ENCODE measurements around the gene TNFSF11.

Gene TNFSF11

GRCh38 chr13:42623916-42624315 lies 50.0 kb downstream of the TNFSF11 start:
- Histone ChIP-seq H3K36me3 (no peaks in the 10 kb centered on the region), H3K4me3 (ENCODE audit: low read depth in 1 of 2, low read length in 1 of 2) (no peak overlapping the region), H3K27me3 (no peaks in the 10 kb centered on the region), H3K9me3 (no peaks in the 10 kb centered on the region), H3K27ac (no peak overlapping the region), H3K4me1 (ENCODE audit: control insufficient read depth in 1 of 2, insufficient read depth in 1 of 2, low read depth in 1 of 2, low read length in 1 of 2) (no peaks in the 10 kb centered on the region)
- no peak for TF ChIP-seq CTCF (IDR thresholded peaks at IDR 0.05)

- H3K27me3 ChIP-seq = no peaks in the 10 kb centered on the region
These were observed 51.7 kb downstream of the TNFSF11 start for GRCh38 chr13:42625611-42626010.

GRCh38 chr13:42626176-42626860 lies 52.4 kb downstream of the TNFSF11 start:
- no peaks in the 10 kb centered on the region for H3K36me3 ChIP-seq
- no peaks in the 10 kb centered on the region for H3K27me3 ChIP-seq
- no peaks in the 10 kb centered on the region for H3K4me1 ChIP-seq (ENCODE audit: control insufficient read depth in 1 of 2, insufficient read depth in 1 of 2, low read depth in 1 of 2, low read length in 1 of 2)
- no peak overlapping the region for H3K4me3 ChIP-seq (ENCODE audit: low read depth in 1 of 2, low read length in 1 of 2)
- no peak for TF ChIP-seq CTCF (IDR thresholded peaks at IDR 0.05)
- no peak overlapping the region for H3K27ac ChIP-seq
- no peaks in the 10 kb centered on the region for H3K9me3 ChIP-seq

More at GRCh38 chr13:42625611-42626010, 51.7 kb downstream of the TNFSF11 start:
- Histone ChIP-seq H3K9me3 (no peaks in the 10 kb centered on the region), H3K4me3 (ENCODE audit: low read depth in 1 of 2, low read length in 1 of 2) (no peak overlapping the region), H3K27ac (no peak overlapping the region), H3K4me1 (ENCODE audit: control insufficient read depth in 1 of 2, insufficient read depth in 1 of 2, low read depth in 1 of 2, low read length in 1 of 2) (no peaks in the 10 kb centered on the region), H3K36me3 (no peaks in the 10 kb centered on the region)
- no peak for TF ChIP-seq CTCF (IDR thresholded peaks at IDR 0.05)

GRCh38 chr13:42628666-42629065 lies 54.7 kb downstream of the TNFSF11 start:
- H3K36me3 ChIP-seq = no peaks in the 10 kb centered on the region
- no peaks in the 10 kb centered on the region for H3K27me3 ChIP-seq
- no peak overlapping the region for H3K27ac ChIP-seq
- TF ChIP-seq CTCF (IDR thresholded peaks at IDR 0.05) = no peak
- no peaks in the 10 kb centered on the region for H3K9me3 ChIP-seq
- H3K4me3 ChIP-seq (ENCODE audit: low read depth in 1 of 2, low read length in 1 of 2) = no peak overlapping the region
- no peaks in the 10 kb centered on the region for H3K4me1 ChIP-seq (ENCODE audit: control insufficient read depth in 1 of 2, insufficient read depth in 1 of 2, low read depth in 1 of 2, low read length in 1 of 2)

- Histone ChIP-seq H3K27ac (no peak overlapping the region), H3K27me3 (no peaks in the 10 kb centered on the region), H3K9me3 (no peaks in the 10 kb centered on the region), H3K4me1 (ENCODE audit: control insufficient read depth in 1 of 2, insufficient read depth in 1 of 2, low read depth in 1 of 2, low read length in 1 of 2) (no peaks in the 10 kb centered on the region), H3K4me3 (ENCODE audit: low read depth in 1 of 2, low read length in 1 of 2) (no peak overlapping the region), H3K36me3 (no peaks in the 10 kb centered on the region)
- no peak for TF ChIP-seq CTCF (IDR thresholded peaks at IDR 0.05)
These were observed 57.2 kb downstream of the TNFSF11 start for GRCh38 chr13:42631181-42631580.
